Muscle layer of duodenum (tissue), 2 donors: ENCODE data around the gene HDAC9.

Source experiments
- H3K27ac ChIP-seq: one replicate; pipeline ENCODE4 v1.7.0; 2013; ENCODE audit warnings: mild to moderate bottlenecking, low read length
- H3K27me3 ChIP-seq: one replicate; pipeline ENCODE4 v1.7.0; 2013; ENCODE audit warnings: low read depth, mild to moderate bottlenecking, control low read depth, low read length
- H3K36me3 ChIP-seq, 2 donors: one replicate each; pipeline ENCODE4 v1.7.0; 2013; ENCODE audit warnings: low read length in 2 of 2, control low read depth in 1 of 2, mild to moderate bottlenecking in 1 of 2; ENCODE audit not compliant: insufficient read depth in 2 of 2, control insufficient read depth in 1 of 2
- H3K4me1 ChIP-seq, 2 donors: one replicate each; pipeline ENCODE4 v1.7.0; 2013; ENCODE audit warnings: low read length in 2 of 2, mild to moderate bottlenecking in 2 of 2, control low read depth in 1 of 2, moderate library complexity in 1 of 2; ENCODE audit not compliant: insufficient read depth in 2 of 2, control insufficient read depth in 1 of 2
- H3K4me3 ChIP-seq, 2 donors: one replicate each; pipeline ENCODE4 v1.7.0; 2013; ENCODE audit warnings: low read length in 2 of 2, low read depth in 1 of 2, mild to moderate bottlenecking in 1 of 2
- H3K9me3 ChIP-seq, 2 donors: one replicate each; pipeline ENCODE4 v1.7.0; 2013; ENCODE audit warnings: low read length in 2 of 2, control low read depth in 1 of 2, mild to moderate bottlenecking in 1 of 2; ENCODE audit not compliant: control insufficient read depth in 1 of 2
- donor health status: healthy.

The HDAC9 gene

GRCh38 chr7:18754766-18755165 lies 259.2 kb downstream of the HDAC9 start:
- Histone ChIP-seq H3K27ac (no peak overlapping the region), H3K9me3 (no peaks in the 10 kb centered on the region), H3K4me1 (no peaks in the 10 kb centered on the region), H3K27me3 (no peaks in the 10 kb centered on the region), H3K36me3 (no peaks in the 10 kb centered on the region), H3K4me3 (no peak overlapping the region)

- H3K36me3 ChIP-seq: no peaks in the 10 kb centered on the region
- no peaks in the 10 kb centered on the region for H3K9me3 ChIP-seq
- H3K27ac ChIP-seq: no peak overlapping the region
- H3K4me1 ChIP-seq: no peaks in the 10 kb centered on the region
- no peak overlapping the region for H3K4me3 ChIP-seq
- H3K27me3 ChIP-seq: no peaks in the 10 kb centered on the region
Observed at GRCh38 chr7:18755793-18756192, 260.2 kb downstream of the HDAC9 start.

GRCh38 chr7:18756378-18757050 lies 261.0 kb downstream of the HDAC9 start:
- Histone ChIP-seq H3K36me3 (no peaks in the 10 kb centered on the region), H3K9me3 (no peaks in the 10 kb centered on the region), H3K4me1 (no peaks in the 10 kb centered on the region), H3K27ac (no peak overlapping the region), H3K27me3 (no peaks in the 10 kb centered on the region), H3K4me3 (no peak overlapping the region)

- Histone ChIP-seq H3K4me1 (no peaks in the 10 kb centered on the region), H3K36me3 (no peaks in the 10 kb centered on the region), H3K4me3 (no peak overlapping the region), H3K27ac (no peak overlapping the region), H3K27me3 (no peaks in the 10 kb centered on the region), H3K9me3 (no peaks in the 10 kb centered on the region)
Observed at GRCh38 chr7:18760046-18760445, 264.5 kb downstream of the HDAC9 start.

GRCh38 chr7:18760631-18761445 lies 265.3 kb downstream of the HDAC9 start:
- H3K27me3 ChIP-seq: no peaks in the 10 kb centered on the region
- no peaks in the 10 kb centered on the region for H3K36me3 ChIP-seq

GRCh38 chr7:18762189-18762588 lies 266.6 kb downstream of the HDAC9 start:
- no peaks in the 10 kb centered on the region for H3K4me1 ChIP-seq
- H3K4me3 ChIP-seq: no peak overlapping the region
- no peak overlapping the region for H3K27ac ChIP-seq
- no peaks in the 10 kb centered on the region for H3K27me3 ChIP-seq
- no peaks in the 10 kb centered on the region for H3K9me3 ChIP-seq
- no peaks in the 10 kb centered on the region for H3K36me3 ChIP-seq

More at GRCh38 chr7:18760631-18761445, 265.3 kb downstream of the HDAC9 start:
- Histone ChIP-seq H3K27ac (no peak overlapping the region), H3K9me3 (no peaks in the 10 kb centered on the region), H3K4me3 (no peak overlapping the region), H3K4me1 (no peaks in the 10 kb centered on the region)

- H3K4me1 ChIP-seq: no peaks in the 10 kb centered on the region
- H3K9me3 ChIP-seq: no peaks in the 10 kb centered on the region
- no peaks in the 10 kb centered on the region for H3K27me3 ChIP-seq
- no peak overlapping the region for H3K27ac ChIP-seq
- H3K4me3 ChIP-seq: no peak overlapping the region
- H3K36me3 ChIP-seq: no peaks in the 10 kb centered on the region
Observed at GRCh38 chr7:18768256-18768655, 272.7 kb downstream of the HDAC9 start.

- no peaks in the 10 kb centered on the region for H3K9me3 ChIP-seq
- no peak overlapping the region for H3K4me3 ChIP-seq
- no peaks in the 10 kb centered on the region for H3K4me1 ChIP-seq
- H3K27ac ChIP-seq: no peak overlapping the region
- no peaks in the 10 kb centered on the region for H3K36me3 ChIP-seq
- H3K27me3 ChIP-seq: no peaks in the 10 kb centered on the region
Observed at GRCh38 chr7:18770154-18770811, 274.7 kb downstream of the HDAC9 start.

- Histone ChIP-seq H3K27ac (no peak overlapping the region), H3K4me1 (no peaks in the 10 kb centered on the region), H3K4me3 (no peak overlapping the region), H3K9me3 (no peaks in the 10 kb centered on the region), H3K27me3 (no peaks in the 10 kb centered on the region), H3K36me3 (no peaks in the 10 kb centered on the region)
Observed at GRCh38 chr7:18770822-18771221, 275.3 kb downstream of the HDAC9 start.

- Histone ChIP-seq H3K4me3 (no peak overlapping the region), H3K27ac (no peak overlapping the region), H3K36me3 (no peaks in the 10 kb centered on the region), H3K4me1 (no peaks in the 10 kb centered on the region), H3K27me3 (no peaks in the 10 kb centered on the region), H3K9me3 (no peaks in the 10 kb centered on the region)
Observed at GRCh38 chr7:18771834-18772566, 276.5 kb downstream of the HDAC9 start.

- Histone ChIP-seq H3K4me1 (no peaks in the 10 kb centered on the region), H3K4me3 (no peak overlapping the region), H3K27ac (no peak overlapping the region), H3K36me3 (no peaks in the 10 kb centered on the region), H3K9me3 (no peaks in the 10 kb centered on the region), H3K27me3 (no peaks in the 10 kb centered on the region)
Observed at GRCh38 chr7:18772567-18772965, 277.0 kb downstream of the HDAC9 start.
